Astrocyte (in vitro differentiated cells and primary cell): ENCODE data around the gene MEIS3. TPM values are rescaled to one million over a fixed set of nuclear protein-coding genes. Genes with fewer than 3 reads are reported as not detected.
A peak's percentile ranks its signal among the peaks of the same experiment; 100 is the strongest.
"Not testable (repeated sequence)": the region's sequence is repeated elsewhere in the genome, so short reads cannot be mapped to it uniquely, and the experiment has no call there.

ENCODE experiments used
- DNase-seq: peaks from one replicate; pipeline ENCODE4 v3.0.0-alpha.2; 2010; ENCODE audit warnings: low read depth
- FAIRE-seq: peaks from 2 replicates; lab custom pipeline; 2011; peaks lifted over from hg19 to GRCh38; lab: Jason Lieb, UNC
- H2AFZ ChIP-seq: 2 replicates; pipeline ENCODE4 v1.6.0; 2012; ENCODE audit warnings: low read depth, low read length, inconsistent platforms
- H3K27ac ChIP-seq: 2 replicates; pipeline ENCODE4 v1.5.1; 2011; ENCODE audit warnings: low read depth, low read length, inconsistent platforms
- H3K27me3 ChIP-seq: 2 replicates; pipeline ENCODE4 v1.6.0; 2011; ENCODE audit warnings: low read length, inconsistent platforms; ENCODE audit not compliant: insufficient read depth
- H3K36me3 ChIP-seq: 2 replicates; pipeline ENCODE4 v1.5.1; 2011; ENCODE audit warnings: low read length, inconsistent platforms; ENCODE audit not compliant: insufficient read depth
- H3K4me1 ChIP-seq: 2 replicates; pipeline ENCODE4 v1.5.1; 2011; ENCODE audit warnings: low read length, inconsistent platforms; ENCODE audit not compliant: insufficient read depth
- H3K4me2 ChIP-seq: 2 replicates; pipeline ENCODE4 v1.6.0; 2012; ENCODE audit warnings: low read length, inconsistent platforms
- H3K4me3 ChIP-seq: 2 replicates; pipeline ENCODE4 v1.5.1; 2011; ENCODE audit warnings: low read depth, mild to moderate bottlenecking, low read length, inconsistent platforms; ENCODE audit not compliant: insufficient read depth
- H3K79me2 ChIP-seq: 2 replicates; pipeline ENCODE4 v1.6.0; 2012; ENCODE audit warnings: mild to moderate bottlenecking, low read length, inconsistent platforms; ENCODE audit not compliant: insufficient read depth
- H3K9ac ChIP-seq: 2 replicates; pipeline ENCODE4 v1.6.0; 2012; ENCODE audit warnings: mild to moderate bottlenecking, low read length, inconsistent platforms
- H3K9me3 ChIP-seq: 2 replicates; pipeline ENCODE4 v1.5.1; 2012; ENCODE audit warnings: low read depth, mild to moderate bottlenecking, low read length, inconsistent platforms; ENCODE audit not compliant: insufficient read depth
- H4K20me1 ChIP-seq: 2 replicates; pipeline ENCODE4 v1.6.0; 2012; ENCODE audit warnings: low read length, inconsistent platforms; ENCODE audit not compliant: insufficient read depth
- H3K27ac Mint-ChIP-seq: one replicate; pipeline ENCODE4 v1.8.0; 2021; ENCODE audit warnings: mild to moderate bottlenecking, mixed read lengths; ENCODE audit not compliant: unreplicated experiment
- H3K27me3 Mint-ChIP-seq: one replicate; pipeline ENCODE4 v1.8.0; 2021; ENCODE audit warnings: low read depth, mixed read lengths; ENCODE audit not compliant: unreplicated experiment
- H3K36me3 Mint-ChIP-seq: one replicate; pipeline ENCODE4 v1.8.0; 2021; ENCODE audit warnings: low read depth, mixed read lengths; ENCODE audit not compliant: unreplicated experiment
- H3K4me1 Mint-ChIP-seq: one replicate; pipeline ENCODE4 v1.8.0; 2021; ENCODE audit warnings: low read depth, mixed read lengths; ENCODE audit not compliant: unreplicated experiment
- H3K4me3 Mint-ChIP-seq: one replicate; pipeline ENCODE4 v1.8.0; 2021; ENCODE audit warnings: mild to moderate bottlenecking, moderate library complexity, mixed read lengths; ENCODE audit not compliant: unreplicated experiment
- H3K9me3 Mint-ChIP-seq: one replicate; pipeline ENCODE4 v1.8.0; 2021; ENCODE audit warnings: mild to moderate bottlenecking, mixed read lengths; ENCODE audit not compliant: unreplicated experiment
- CTCF ChIP-seq: IDR thresholded peaks from 2 replicates; pipeline ENCODE4 v1.5.1; 2011; ENCODE audit warnings: low read depth, mild to moderate bottlenecking, inconsistent platforms, low read length, moderate library complexity; ENCODE audit not compliant: insufficient read depth
- EZH2 ChIP-seq: IDR thresholded peaks from 2 replicates; pipeline ENCODE4 v1.6.1; 2012; ENCODE audit warnings: mild to moderate bottlenecking, low read length, inconsistent platforms; ENCODE audit not compliant: insufficient read depth
- total RNA-seq: library from RNA; stranded (reverse); gene quantifications from 2 replicates; pipeline ENCODE4 v1.2.1, GENCODE V29; 2021

Gene MEIS3
- total RNA-seq, 1 donor from 2014 or later: 71.1 TPM

GRCh38 chr19:47386582-47386981 lies 32.7 kb downstream of the MEIS3 start:
- not testable (repeated sequence) for H2AFZ ChIP-seq, DNase-seq, H3K4me1 ChIP-seq, FAIRE-seq, H3K27me3 Mint-ChIP-seq, H3K79me2 ChIP-seq, H4K20me1 ChIP-seq, H3K4me3 ChIP-seq, H3K9ac ChIP-seq, H3K9me3 ChIP-seq, H3K27ac Mint-ChIP-seq, H3K4me1 Mint-ChIP-seq, H3K27me3 ChIP-seq, H3K27ac ChIP-seq, H3K4me3 Mint-ChIP-seq, H3K9me3 Mint-ChIP-seq, H3K36me3 ChIP-seq, H3K36me3 Mint-ChIP-seq, H3K4me2 ChIP-seq

- not testable (repeated sequence) for H3K4me3 ChIP-seq, H3K27me3 ChIP-seq, H3K4me1 ChIP-seq, H4K20me1 ChIP-seq, FAIRE-seq, DNase-seq, H3K9ac ChIP-seq, H3K4me1 Mint-ChIP-seq, H3K9me3 Mint-ChIP-seq, H3K27ac ChIP-seq, H3K4me2 ChIP-seq, H3K9me3 ChIP-seq, H3K4me3 Mint-ChIP-seq, H3K79me2 ChIP-seq, H3K27ac Mint-ChIP-seq, H3K27me3 Mint-ChIP-seq, H3K36me3 ChIP-seq, H2AFZ ChIP-seq
- peaks cover 14% of the 10 kb centered on the region for H3K36me3 Mint-ChIP-seq
Measured at GRCh38 chr19:47384533-47384932, 34.8 kb downstream of the MEIS3 start.

GRCh38 chr19:47383890-47384289 lies 35.4 kb downstream of the MEIS3 start:
- not testable (repeated sequence) for H3K9me3 Mint-ChIP-seq, H3K27ac Mint-ChIP-seq, H3K79me2 ChIP-seq, H4K20me1 ChIP-seq, H3K4me3 ChIP-seq, H3K4me1 Mint-ChIP-seq, FAIRE-seq, H3K4me1 ChIP-seq, H3K4me3 Mint-ChIP-seq, H3K27me3 Mint-ChIP-seq, H3K27ac ChIP-seq, H3K9me3 ChIP-seq, H3K27me3 ChIP-seq, H3K36me3 ChIP-seq, H3K9ac ChIP-seq, H3K4me2 ChIP-seq, DNase-seq, H2AFZ ChIP-seq
- H3K36me3 Mint-ChIP-seq: peaks cover 11% of the 10 kb centered on the region

- no peak overlapping the region for H3K4me3 ChIP-seq
- H3K4me1 Mint-ChIP-seq: peaks cover 8% of the 10 kb centered on the region
- TF ChIP-seq EZH2 (no peak), CTCF (no peak)
- H3K79me2 ChIP-seq: no peaks in the 10 kb centered on the region
- H3K9me3 Mint-ChIP-seq: no peaks in the 10 kb centered on the region
- H3K9me3 ChIP-seq: no peaks in the 10 kb centered on the region
- H3K27ac ChIP-seq: no peak overlapping the region
- H3K36me3 Mint-ChIP-seq: peaks cover 12% of the 10 kb centered on the region
- no peak overlapping the region for H3K9ac ChIP-seq
- no peaks in the 10 kb centered on the region for H3K27me3 Mint-ChIP-seq
- peak overlapping the region; percentile 64 for H3K4me3 Mint-ChIP-seq
- peaks cover 5% of the 10 kb centered on the region for H3K36me3 ChIP-seq
- FAIRE-seq: no peak
- no peaks in the 10 kb centered on the region for H3K4me1 ChIP-seq
- no peaks in the 10 kb centered on the region for H4K20me1 ChIP-seq
- H3K4me2 ChIP-seq: no peak overlapping the region
- H3K27me3 ChIP-seq: no peaks in the 10 kb centered on the region
- no peak for DNase-seq
- peak overlapping the region; percentile 91 for H3K27ac Mint-ChIP-seq
- H2AFZ ChIP-seq: no peak overlapping the region
Measured at GRCh38 chr19:47381653-47382279, 37.6 kb downstream of the MEIS3 start.
